H9 (cell line): ENCODE results near the gene SLC18B1. TPM values are rescaled to one million over a fixed set of nuclear protein-coding genes. Genes with fewer than 3 reads are reported as not detected.

Source experiments
- DNase-seq: peaks from one replicate; pipeline ENCODE4 v3.0.0-alpha.2; 2017
- H2AFZ ChIP-seq: one replicate; pipeline ENCODE4 v1.6.1; 2013; ENCODE audit warnings: mild to moderate bottlenecking, low read length, control low read depth, moderate library complexity
- H2AK5ac ChIP-seq: 2 replicates; pipeline ENCODE4 v1.6.1; 2013; ENCODE audit warnings: low read length, control low read depth, mixed read lengths; ENCODE audit not compliant: insufficient read length
- H2BK120ac ChIP-seq: one replicate; pipeline ENCODE4 v1.6.1; 2013; ENCODE audit warnings: low read depth, mild to moderate bottlenecking, low read length, control low read depth, inconsistent platforms; ENCODE audit not compliant: poor library complexity, severe bottlenecking
- H2BK12ac ChIP-seq: 2 replicates; pipeline ENCODE4 v1.6.1; 2013; ENCODE audit warnings: low read length, control low read depth, mixed read lengths, low read depth; ENCODE audit not compliant: insufficient read length
- H2BK15ac ChIP-seq: 2 replicates; pipeline ENCODE4 v1.6.1; 2013; ENCODE audit warnings: low read depth, low read length, control low read depth
- H2BK20ac ChIP-seq: one replicate; pipeline ENCODE4 v1.6.1; 2013; ENCODE audit warnings: low read depth, mild to moderate bottlenecking, low read length, control low read depth, inconsistent platforms; ENCODE audit not compliant: poor library complexity, severe bottlenecking
- H2BK5ac ChIP-seq: 2 replicates; pipeline ENCODE4 v1.6.1; 2013; ENCODE audit warnings: low read length, control low read depth, mixed read lengths; ENCODE audit not compliant: insufficient read length
- H3K14ac ChIP-seq: 2 replicates; pipeline ENCODE4 v1.6.1; 2013; ENCODE audit warnings: low read length, control low read depth; ENCODE audit not compliant: insufficient read depth
- H3K18ac ChIP-seq: 2 replicates; pipeline ENCODE4 v1.6.1; 2013; ENCODE audit warnings: low read depth, mild to moderate bottlenecking, mixed read lengths, low read length, control low read depth; ENCODE audit not compliant: insufficient read length
- H3K23ac ChIP-seq: 2 replicates; pipeline ENCODE4 v1.6.1; 2013; ENCODE audit warnings: low read length, control low read depth, mixed read lengths, low read depth; ENCODE audit not compliant: insufficient read length
- H3K23me2 ChIP-seq: 2 replicates; pipeline ENCODE4 v1.6.1; 2013; ENCODE audit warnings: low read depth, mild to moderate bottlenecking, mixed read lengths, low read length, control low read depth; ENCODE audit not compliant: insufficient read length, poor library complexity, severe bottlenecking
- H3K27ac ChIP-seq: 2 replicates; pipeline ENCODE4 v1.5.1; 2013; ENCODE audit warnings: low read length, control low read depth, mixed read lengths, low read depth; ENCODE audit not compliant: insufficient read length
- H3K27me3 ChIP-seq: 2 replicates; pipeline ENCODE4 v1.6.1; 2013; ENCODE audit warnings: low read length, control low read depth, inconsistent platforms; ENCODE audit not compliant: insufficient read depth
- H3K4ac ChIP-seq: 2 replicates; pipeline ENCODE4 v1.6.1; 2013; ENCODE audit warnings: low read depth, mild to moderate bottlenecking, control low read depth, inconsistent platforms, low read length, moderate library complexity
- H3K4me1 ChIP-seq: 2 replicates; pipeline ENCODE4 v1.6.1; 2013; ENCODE audit warnings: low read length, control low read depth, inconsistent platforms; ENCODE audit not compliant: insufficient read depth
- H3K4me2 ChIP-seq: 2 replicates; pipeline ENCODE4 v1.6.1; 2013; ENCODE audit warnings: low read length, control low read depth, mixed read lengths; ENCODE audit not compliant: insufficient read length, insufficient read depth
- H3K56ac ChIP-seq: 2 replicates; pipeline ENCODE4 v1.6.1; 2013; ENCODE audit warnings: low read depth, mild to moderate bottlenecking, mixed read lengths, low read length, control low read depth; ENCODE audit not compliant: insufficient read length
- H3K79me1 ChIP-seq: 2 replicates; pipeline ENCODE4 v1.6.1; 2013; ENCODE audit warnings: low read depth, mild to moderate bottlenecking, moderate library complexity, low read length, control low read depth, inconsistent platforms; ENCODE audit not compliant: insufficient read depth, poor library complexity, severe bottlenecking
- H3K79me2 ChIP-seq: 2 replicates; pipeline ENCODE4 v1.6.1; 2013; ENCODE audit warnings: low read length, control low read depth, inconsistent platforms; ENCODE audit not compliant: insufficient read depth
- H3K9ac ChIP-seq: 2 replicates; pipeline ENCODE4 v1.6.1; 2013; ENCODE audit warnings: low read length, control low read depth, mixed read lengths; ENCODE audit not compliant: insufficient read length; ENCODE audit errors: extremely low read depth
- H3K9me3 ChIP-seq: one replicate; pipeline ENCODE4 v1.6.1; 2013; ENCODE audit warnings: low read depth, low read length, inconsistent platforms; ENCODE audit not compliant: control insufficient read depth
- H3T11ph ChIP-seq: one replicate; pipeline ENCODE4 v1.6.1; 2013; ENCODE audit warnings: mild to moderate bottlenecking, low read length, control low read depth, inconsistent platforms
- H4K20me1 ChIP-seq: one replicate; pipeline ENCODE4 v1.6.1; 2013; ENCODE audit not compliant: control insufficient read depth, insufficient read length, insufficient read depth
- H4K5ac ChIP-seq: 2 replicates; pipeline ENCODE4 v1.6.1; 2013; ENCODE audit warnings: low read depth, mild to moderate bottlenecking, mixed read lengths, low read length, control low read depth; ENCODE audit not compliant: insufficient read length
- H4K8ac ChIP-seq: replicated peaks from 2 replicates; pipeline ENCODE4 v1.6.1; 2013; ENCODE audit warnings: low read length, control low read depth, mixed read lengths, low read depth; ENCODE audit not compliant: insufficient read length
- H4K91ac ChIP-seq: 2 replicates; pipeline ENCODE4 v1.6.1; 2013; ENCODE audit warnings: low read depth, mild to moderate bottlenecking, moderate library complexity, mixed read lengths, low read length, control low read depth; ENCODE audit not compliant: insufficient read length
- H3K27ac Mint-ChIP-seq, 3 experiments: 2 replicates in 2 of 3; 3 replicates in 1 of 3; pipeline ENCODE4 v1.8.0; 2020 to 2021; ENCODE audit warnings: mixed read lengths in 3 of 3, mild to moderate bottlenecking in 1 of 3, moderate library complexity in 1 of 3
- H3K27me3 Mint-ChIP-seq: 2 replicates; pipeline ENCODE4 v1.8.0; 2021; ENCODE audit warnings: low read depth, mild to moderate bottlenecking, moderate library complexity, mixed read lengths
- H3K36me3 Mint-ChIP-seq, 3 experiments: 2 replicates in 2 of 3; 3 replicates in 1 of 3; pipeline ENCODE4 v1.8.0; 2020 to 2021; ENCODE audit warnings: low read depth in 3 of 3, mixed read lengths in 3 of 3; ENCODE audit not compliant: insufficient read depth in 1 of 3
- H3K4me1 Mint-ChIP-seq, 2 experiments: 2 replicates each; pipeline ENCODE4 v1.8.0; 2020; ENCODE audit warnings: mixed read lengths in 2 of 2
- H3K4me3 Mint-ChIP-seq, 2 experiments: 2 replicates in 1 of 2; 3 replicates in 1 of 2; pipeline ENCODE4 v1.8.0; 2020 to 2021; ENCODE audit warnings: mild to moderate bottlenecking in 2 of 2, mixed read lengths in 2 of 2, moderate library complexity in 1 of 2
- H3K9me3 Mint-ChIP-seq, 2 experiments: 2 replicates in 1 of 2; 3 replicates in 1 of 2; pipeline ENCODE4 v1.8.0; 2020; ENCODE audit warnings: mild to moderate bottlenecking in 2 of 2, mixed read lengths in 2 of 2, moderate library complexity in 1 of 2
- CTCF ChIP-seq: fragments of 200-600 bp; sonication (generic); conservative IDR thresholded peaks from 3 replicates; pipeline ENCODE4 v1.8.0; 2021; ENCODE audit warnings: antibody characterized with exemption, mild to moderate bottlenecking
- WGBS: extraction: QIAGEN DNeasy Blood & Tissue Kit; methylation state at CpG from one replicate; pipeline ENCODE4 v1.1.7; 2013; ENCODE audit warnings: missing lambda C conversion rate, low lambda C conversion rate, mixed read lengths; ENCODE audit not compliant: insufficient read length; ENCODE audit errors: extremely low coverage; 5-methylcytosine and 5-hydroxymethylcytosine counted together
- total RNA-seq: library from RNA; stranded (reverse); gene quantifications from 2 replicates; pipeline ENCODE4 v1.2.1, GENCODE V29; 2021

Gene SLC18B1
- total RNA-seq, 1 experiment from 2014 or later: 19.8 TPM

- Histone ChIP-seq H3K9me3 (no peaks in the 10 kb centered on the region), H3K23ac (no peak overlapping the region), H4K5ac (no peak overlapping the region), H2BK15ac (no peak overlapping the region), H4K91ac (no peak overlapping the region), H4K20me1 (no peaks in the 10 kb centered on the region), H3T11ph (no peak overlapping the region), H2BK120ac (no peak overlapping the region), H3K23me2 (peaks cover 2% of the 10 kb centered on the region), H3K79me1 (no peaks in the 10 kb centered on the region), H3K9ac (no peak overlapping the region), H3K18ac (no peak overlapping the region), H3K14ac (no peak overlapping the region), H3K79me2 (no peaks in the 10 kb centered on the region), H2AFZ (no peak overlapping the region), H2BK5ac (no peak overlapping the region), H4K8ac (no peak overlapping the region), H3K56ac (no peak overlapping the region), H2BK12ac (no peak overlapping the region), H3K27me3 (no peaks in the 10 kb centered on the region), H2AK5ac (no peak overlapping the region), H3K4ac (no peak overlapping the region), H3K4me2 (peak overlapping the region; percentile 66), H2BK20ac (no peak overlapping the region), H3K27ac (no peak overlapping the region), H3K4me1 (no peaks in the 10 kb centered on the region)
- Mint-ChIP-seq H3K27me3 (no peaks in the 10 kb centered on the region), H3K36me3 (peaks cover 5 to 15% (median 15%) of the 10 kb centered on the region in 3 experiments; a peak in 6 of 7 replicates), H3K4me1 (no peaks in the 10 kb centered on the region; a peak in 1 of 4 replicates), H3K4me3 (peak overlapping the region; percentile 59 to 72), H3K27ac (no peak overlapping the region), H3K9me3 (no peaks in the 10 kb centered on the region; a peak in 1 of 5 replicates)
- no CpG with 5 or more reads among the region's 6 CpGs for WGBS
- DNase-seq: peak; percentile 83
- peak; percentile 87 for TF ChIP-seq CTCF
Observed at GRCh38 chr6:132768051-132768517, 30.4 kb downstream of the SLC18B1 start.
